ENCODE results near the gene GAGE10.
"Not testable (repeated sequence)": the region's sequence is repeated elsewhere in the genome, so short reads cannot be mapped to it uniquely, and the experiment has no call there.

Gene GAGE10

GRCh38 chrX:49330421-49330820 lies 27.0 kb downstream of the GAGE10 start:
- DNase-seq: not testable (repeated sequence)

GRCh38 chrX:49331282-49331681 lies 27.8 kb downstream of the GAGE10 start, which contains the start of gene GAGE13:
GAGE13 (plus strand) TSS chrX:49331582; CDS start chrX:49332738, 1,156 bp downstream.
- DNase-seq: not testable (repeated sequence)

GRCh38 chrX:49331841-49332240 lies 28.4 kb downstream of the GAGE10 start:
- not testable (repeated sequence) for DNase-seq

- not testable (repeated sequence) for DNase-seq
Measured at GRCh38 chrX:49341449-49341848, 38.0 kb downstream of the GAGE10 start.

GRCh38 chrX:49344496-49345175 lies 41.2 kb downstream of the GAGE10 start:
- DNase-seq: not testable (repeated sequence)

GRCh38 chrX:49345402-49345801 lies 42.0 kb downstream of the GAGE10 start:
- DNase-seq: not testable (repeated sequence)

GRCh38 chrX:49346150-49346549 lies 42.7 kb downstream of the GAGE10 start:
- DNase-seq: not testable (repeated sequence)

Data from activated gamma-delta T cell (primary cell).